22Rv1 (cell line): ENCODE data around the gene ACTR3.

ENCODE experiments used
- ZFX ChIP-seq: fragments of 450-650 bp; IDR thresholded peaks from 2 replicates; pipeline ENCODE4 v1.6.1; 2017; ENCODE audit warnings: antibody characterized with exemption, borderline replicate concordance
- TF ChIP-seq, protein P1 (sequence below): fragments of 450-650 bp; IDR thresholded peaks from 2 replicates; pipeline ENCODE4 v1.5.1; 2017; ENCODE audit warnings: mild to moderate bottlenecking

DNA sequence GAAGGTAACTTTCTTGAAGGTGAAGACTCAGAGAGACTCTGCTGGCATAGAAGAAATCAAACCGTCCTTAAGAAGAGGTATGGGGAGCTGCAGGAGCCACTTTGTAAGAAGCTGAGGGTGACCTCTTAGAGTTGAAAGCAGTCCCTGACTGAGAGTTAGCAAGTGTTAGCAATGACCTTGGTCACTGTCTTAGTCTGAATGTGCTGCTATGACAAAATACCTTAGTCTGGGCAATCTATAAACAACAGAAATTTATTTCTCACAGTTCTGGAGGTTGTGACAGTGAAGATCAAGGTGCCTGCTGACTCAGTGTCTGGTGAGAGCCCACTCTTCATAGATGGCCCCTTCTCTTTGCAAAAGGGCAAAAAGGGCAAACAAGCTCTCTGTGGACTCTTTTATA is 35.7 kb upstream of the ACTR3 start:
- TF ChIP-seq, protein P1, sequence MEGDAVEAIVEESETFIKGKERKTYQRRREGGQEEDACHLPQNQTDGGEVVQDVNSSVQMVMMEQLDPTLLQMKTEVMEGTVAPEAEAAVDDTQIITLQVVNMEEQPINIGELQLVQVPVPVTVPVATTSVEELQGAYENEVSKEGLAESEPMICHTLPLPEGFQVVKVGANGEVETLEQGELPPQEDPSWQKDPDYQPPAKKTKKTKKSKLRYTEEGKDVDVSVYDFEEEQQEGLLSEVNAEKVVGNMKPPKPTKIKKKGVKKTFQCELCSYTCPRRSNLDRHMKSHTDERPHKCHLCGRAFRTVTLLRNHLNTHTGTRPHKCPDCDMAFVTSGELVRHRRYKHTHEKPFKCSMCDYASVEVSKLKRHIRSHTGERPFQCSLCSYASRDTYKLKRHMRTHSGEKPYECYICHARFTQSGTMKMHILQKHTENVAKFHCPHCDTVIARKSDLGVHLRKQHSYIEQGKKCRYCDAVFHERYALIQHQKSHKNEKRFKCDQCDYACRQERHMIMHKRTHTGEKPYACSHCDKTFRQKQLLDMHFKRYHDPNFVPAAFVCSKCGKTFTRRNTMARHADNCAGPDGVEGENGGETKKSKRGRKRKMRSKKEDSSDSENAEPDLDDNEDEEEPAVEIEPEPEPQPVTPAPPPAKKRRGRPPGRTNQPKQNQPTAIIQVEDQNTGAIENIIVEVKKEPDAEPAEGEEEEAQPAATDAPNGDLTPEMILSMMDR, result no peak
- no peak for TF ChIP-seq ZFX
